GM12892 (cell line): ENCODE data around the gene RTEL1.
"Not testable (repeated sequence)": the region's sequence is repeated elsewhere in the genome, so short reads cannot be mapped to it uniquely, and the experiment has no call there.

Source experiments
- DNase-seq: peaks from one replicate; pipeline ENCODE4 v3.0.0; 2011; ENCODE audit not compliant: insufficient read length
- FAIRE-seq: peaks from 2 replicates; lab custom pipeline; 2011; peaks lifted over from hg19 to GRCh38; lab: Jason Lieb, UNC
- POLR2A ChIP-seq: IDR thresholded peaks from 2 replicates; pipeline ENCODE4 v1.6.1; 2011; ENCODE audit warnings: low read depth, low read length, control low read depth
- POLR2AphosphoS5 ChIP-seq: IDR thresholded peaks from 2 replicates; pipeline ENCODE4 v1.6.1; 2011; ENCODE audit warnings: low read depth, low read length, control low read depth
- TAF1 ChIP-seq: IDR thresholded peaks from 2 replicates; pipeline ENCODE4 v1.6.1; 2011; ENCODE audit warnings: low read depth, mild to moderate bottlenecking, control low read depth, low read length, borderline replicate concordance

Gene RTEL1

GRCh38 chr20:63633732-63634131, 24.4 kb upstream of the RTEL1 start:
- DNase-seq (no peak), FAIRE-seq (no peak)
- TF ChIP-seq POLR2AphosphoS5, result no peak
- TF ChIP-seq POLR2A, result no peak
- TF ChIP-seq TAF1, result no peak

- FAIRE-seq (no peak), DNase-seq (no peak)
- TF ChIP-seq TAF1 (no peak), POLR2AphosphoS5 (no peak)
These were observed 22.5 kb upstream of the RTEL1 start for GRCh38 chr20:63635431-63636141.

- no peak for TF ChIP-seq POLR2A
- DNase-seq, result no peak
- no peak for FAIRE-seq
These were observed 21.1 kb upstream of the RTEL1 start for GRCh38 chr20:63636752-63637628.

DNA sequence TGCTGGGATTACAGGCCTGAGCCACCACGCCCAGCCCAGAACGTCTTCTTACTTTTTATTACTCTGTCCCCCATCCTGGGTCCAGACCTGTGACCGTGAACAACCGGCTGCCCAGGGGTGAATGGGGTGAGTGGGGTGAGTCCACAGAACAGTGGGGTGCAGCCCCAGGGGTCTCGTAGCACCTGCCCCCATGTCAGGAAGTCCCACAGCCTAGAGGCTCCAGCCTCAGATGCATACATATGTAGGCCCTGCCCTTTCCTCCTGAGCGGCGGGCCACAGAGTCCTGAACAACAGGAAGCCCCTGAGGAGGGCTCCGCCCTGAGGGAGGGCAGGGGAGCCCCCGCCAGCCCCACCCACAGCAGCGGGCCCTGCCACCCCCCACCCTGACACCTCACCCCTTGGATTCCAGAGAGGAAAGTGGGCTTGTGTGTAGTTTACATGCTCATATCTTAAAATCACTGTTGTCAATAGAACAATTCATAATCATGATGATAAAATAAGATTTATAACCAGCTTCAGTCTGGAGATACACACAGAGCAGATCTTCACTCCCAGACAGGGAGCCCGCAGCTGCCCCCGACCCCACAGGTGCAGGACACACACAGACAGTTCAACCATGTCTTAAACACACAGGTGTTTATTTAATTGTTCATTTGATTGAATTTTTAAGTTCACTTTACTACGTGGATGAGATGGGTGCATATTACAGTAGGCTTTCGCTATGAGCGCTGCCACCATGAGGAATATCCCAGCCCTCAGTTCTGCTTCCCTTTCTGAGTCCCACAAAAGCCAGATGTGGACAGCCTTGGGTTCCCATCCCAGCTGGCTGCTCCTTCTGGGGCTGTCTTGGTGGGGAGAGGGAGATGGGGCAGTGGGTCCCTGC, 18.8 kb upstream of the RTEL1 start:
- DNase-seq (no peak), FAIRE-seq (peak; percentile 71)

GRCh38 chr20:63640086-63640485, 18.0 kb upstream of the RTEL1 start:
- no peak for TF ChIP-seq POLR2A
- no peak for TF ChIP-seq TAF1
- no peak for TF ChIP-seq POLR2AphosphoS5
- DNase-seq (no peak), FAIRE-seq (no peak)

More for the DNA sequence above, 18.8 kb upstream of the RTEL1 start:
- TF ChIP-seq POLR2AphosphoS5 (0 out of 2 replicates have a peak, but pooled peaks have one; percentile 29), POLR2A (no peak), TAF1 (no peak)

- not testable (repeated sequence) for DNase-seq, FAIRE-seq
These were observed 17.4 kb upstream of the RTEL1 start for GRCh38 chr20:63640686-63641085.

DNA sequence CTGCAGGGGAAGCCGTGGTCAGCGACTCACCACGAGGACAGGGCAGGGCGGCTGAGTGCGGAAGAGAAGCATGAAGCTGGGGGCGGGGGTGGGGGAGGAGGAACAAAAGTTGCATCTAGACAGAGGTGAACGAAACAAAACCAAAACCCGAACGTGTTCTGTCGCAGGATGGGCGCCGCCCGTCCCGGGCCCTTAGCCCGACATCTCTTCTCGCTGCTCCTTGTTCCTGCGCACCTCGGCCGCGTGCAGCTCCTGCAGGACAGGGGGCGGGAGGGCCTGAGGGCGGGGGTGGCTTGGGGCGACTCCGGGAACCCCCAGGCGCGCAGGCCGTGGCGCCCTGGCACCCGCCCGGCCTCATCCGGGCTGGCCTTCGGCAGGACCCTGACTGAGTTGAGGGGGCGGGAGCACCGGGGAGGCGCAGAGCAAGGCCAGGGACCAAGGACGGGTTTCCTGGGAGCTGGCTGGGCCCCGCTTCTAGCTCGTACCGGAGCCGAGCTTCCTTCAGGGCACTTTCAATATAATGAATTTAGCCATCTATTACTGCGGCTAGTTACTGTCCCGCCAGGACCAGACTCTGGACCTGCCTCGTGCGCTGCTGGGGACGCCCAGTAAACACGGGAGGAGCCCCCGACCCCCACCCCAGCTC, 16.8 kb upstream of the RTEL1 start:
- FAIRE-seq (no peak), DNase-seq (no peak)
- no peak for TF ChIP-seq POLR2AphosphoS5
- TF ChIP-seq POLR2A, result no peak
- no peak for TF ChIP-seq TAF1

DNA sequence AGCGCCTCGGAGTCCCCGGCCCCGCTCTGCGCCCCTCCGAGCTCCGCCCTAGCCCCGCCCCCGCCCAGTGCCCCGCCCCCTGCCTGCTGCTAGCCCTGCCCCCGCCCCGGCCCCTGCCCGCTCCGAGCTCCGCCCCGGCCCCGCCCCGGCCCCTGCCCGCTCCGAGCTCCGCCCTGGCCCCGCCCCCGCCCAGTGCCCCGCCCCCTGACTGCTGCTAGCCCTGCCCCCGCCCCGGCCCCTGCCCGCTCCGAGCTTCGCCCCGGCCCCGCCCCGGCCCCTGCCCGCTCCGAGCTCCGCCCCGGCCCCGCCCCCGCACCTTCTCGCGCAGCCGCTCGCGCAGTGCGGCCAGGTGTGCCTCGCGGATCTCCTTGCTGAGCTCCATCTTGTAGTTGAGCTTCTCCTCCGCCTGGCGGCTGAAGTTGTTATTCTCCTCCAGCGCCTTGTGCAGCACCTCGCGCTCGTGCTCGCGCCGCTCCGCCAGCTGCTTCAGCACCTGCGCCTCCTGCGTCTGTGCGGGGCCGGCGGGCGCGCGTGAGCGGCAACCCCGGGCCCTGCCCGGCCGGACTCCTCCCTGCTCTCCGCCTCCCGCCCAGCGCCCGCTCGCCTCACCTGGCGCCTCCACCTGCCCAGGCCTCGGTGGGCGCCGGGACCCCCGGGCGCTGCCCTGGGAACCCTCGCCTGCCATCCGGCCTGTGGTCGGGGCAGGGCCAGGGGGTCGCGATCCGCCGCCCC, 16.2 kb upstream of the RTEL1 start:
- FAIRE-seq, result peak; percentile 97
- TF ChIP-seq POLR2A (no peak), POLR2AphosphoS5 (no peak), TAF1 (no peak)
- peak; percentile 88 for DNase-seq

- DNase-seq (no peak), FAIRE-seq (no peak)
- no peak for TF ChIP-seq POLR2AphosphoS5
- TF ChIP-seq POLR2A, result no peak
These were observed 15.4 kb upstream of the RTEL1 start for GRCh38 chr20:63642527-63643247.

GRCh38 chr20:63643499-63643898, 14.6 kb upstream of the RTEL1 start:
- TF ChIP-seq POLR2AphosphoS5 (no peak), TAF1 (no peak), POLR2A (no peak)
- DNase-seq (no peak), FAIRE-seq (no peak)
